Fibroblast of upper back skin (primary cell): ENCODE results near the gene HAPLN2.
A peak's percentile ranks its signal among the peaks of the same experiment; 100 is the strongest.
"Not testable (repeated sequence)": the region's sequence is repeated elsewhere in the genome, so short reads cannot be mapped to it uniquely, and the experiment has no call there.

Experiments used
- DNase-seq: peaks from one replicate; pipeline ENCODE4 v3.0.0-alpha.2; 2013

Gene HAPLN2

GRCh38 chr1:156618853-156619581 lies at the start of gene HAPLN2:
TSS of gene HAPLN2 (plus strand) at chr1:156619415. CDS start at chr1:156623491, 4,076 bp downstream.
- no peak for DNase-seq

- DNase-seq = peak; percentile 87
Observed at GRCh38 chr1:156571261-156571852, 47.9 kb upstream of the HAPLN2 start.

- DNase-seq = peak; percentile 84
Observed at GRCh38 chr1:156571919-156572662, 47.1 kb upstream of the HAPLN2 start, which contains the start of gene IQGAP3. TSS of gene IQGAP3 (minus strand) at chr1:156572565. CDS start at chr1:156572529, 36 bp downstream.

GRCh38 chr1:156572663-156573018 lies 46.6 kb upstream of the HAPLN2 start:
- DNase-seq = no peak

GRCh38 chr1:156574039-156574633 lies 45.1 kb upstream of the HAPLN2 start:
- DNase-seq = no peak

GRCh38 chr1:156577550-156577949 lies 41.7 kb upstream of the HAPLN2 start:
- no peak for DNase-seq

GRCh38 chr1:156578055-156578454 lies 41.2 kb upstream of the HAPLN2 start:
- no peak for DNase-seq

- no peak for DNase-seq
Observed at GRCh38 chr1:156579472-156579871, 39.7 kb upstream of the HAPLN2 start, which contains the start of gene TTC24. TSS of gene TTC24 (plus strand) at chr1:156579723. CDS start at chr1:156581365, 1,642 bp downstream.

- DNase-seq = no peak
Observed at GRCh38 chr1:156581661-156582387, 37.4 kb upstream of the HAPLN2 start.

GRCh38 chr1:156582388-156583017 lies 36.7 kb upstream of the HAPLN2 start:
- DNase-seq = no peak

- DNase-seq = peak; percentile 79
Observed at GRCh38 chr1:156583821-156584622, 35.2 kb upstream of the HAPLN2 start.

- no peak for DNase-seq
Observed at GRCh38 chr1:156584813-156585212, 34.4 kb upstream of the HAPLN2 start.

GRCh38 chr1:156586323-156586722 lies 32.9 kb upstream of the HAPLN2 start:
- DNase-seq = no peak

- DNase-seq = no peak
Observed at GRCh38 chr1:156586892-156587477, 32.2 kb upstream of the HAPLN2 start.

- not testable (repeated sequence) for DNase-seq
Observed at GRCh38 chr1:156587927-156588326, 31.3 kb upstream of the HAPLN2 start.

- no peak for DNase-seq
Observed at GRCh38 chr1:156589546-156589945, 29.7 kb upstream of the HAPLN2 start.

GRCh38 chr1:156590326-156591180 lies 28.7 kb upstream of the HAPLN2 start:
- DNase-seq = no peak

GRCh38 chr1:156591181-156591431 lies 28.1 kb upstream of the HAPLN2 start:
- DNase-seq = no peak

- peak; percentile 67 for DNase-seq
Observed at GRCh38 chr1:156591432-156592157, 27.6 kb upstream of the HAPLN2 start, which contains the start of gene NAXE. TSS of gene NAXE (plus strand) at chr1:156591776. CDS start at chr1:156591805, 29 bp downstream.
